GM21737 (cell line): ENCODE measurements around the gene CD2AP.
"Not testable (repeated sequence)": the region's sequence is repeated elsewhere in the genome, so short reads cannot be mapped to it uniquely, and the experiment has no call there.

Experiments
- ATAC-seq: cut with Tn5 transposase; IDR thresholded peaks from one replicate; pipeline ENCODE4 v1.9.1; 2021; ENCODE audit warnings: mild to moderate bottlenecking, moderate library complexity; ENCODE audit not compliant: unreplicated experiment

Gene CD2AP

DNA sequence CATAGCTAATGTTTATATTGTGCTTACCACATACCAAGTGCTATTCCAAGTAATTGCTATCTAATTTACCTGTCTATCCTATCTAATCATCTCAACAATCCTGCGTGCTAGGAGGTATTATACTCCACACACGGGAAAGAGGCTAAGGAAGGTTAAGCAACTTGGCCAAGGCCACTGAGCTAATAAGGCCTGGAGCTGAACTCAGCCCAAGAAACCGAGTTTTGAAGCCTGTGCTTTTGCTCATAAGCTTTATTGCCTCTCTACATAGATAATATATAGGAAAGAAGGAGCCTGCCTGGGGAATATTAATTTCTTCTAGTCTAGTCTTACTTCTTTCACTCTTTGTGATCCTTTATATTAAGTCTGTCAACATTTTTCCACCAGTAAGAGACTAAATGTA, 153.0 kb downstream of the CD2AP start:
- ATAC-seq, result no peak

DNA sequence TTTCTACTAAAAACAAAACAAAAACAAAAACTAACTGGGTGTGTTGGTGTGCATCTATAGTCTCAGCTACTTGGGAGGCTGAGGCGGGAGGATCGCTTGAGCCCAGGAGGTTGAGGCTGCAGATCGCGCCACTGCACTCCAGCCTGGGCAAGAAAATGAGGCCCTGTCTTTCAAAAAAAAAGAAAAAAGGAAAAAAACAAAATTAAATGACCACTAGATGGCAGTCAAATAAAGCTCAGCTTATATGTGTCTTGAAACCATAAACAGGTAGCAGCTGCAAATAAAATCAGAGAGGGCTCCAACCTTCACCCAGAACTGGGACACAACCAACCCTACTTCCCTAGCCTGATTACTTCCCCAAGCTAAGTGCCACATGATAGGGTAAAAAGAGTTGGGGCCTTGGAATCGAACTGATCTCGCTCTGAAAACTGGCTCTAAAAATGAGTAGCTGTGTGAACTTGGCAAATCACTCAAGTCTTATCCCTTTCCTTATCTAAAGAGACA, 153.7 kb downstream of the CD2AP start:
- ATAC-seq, result no peak

DNA sequence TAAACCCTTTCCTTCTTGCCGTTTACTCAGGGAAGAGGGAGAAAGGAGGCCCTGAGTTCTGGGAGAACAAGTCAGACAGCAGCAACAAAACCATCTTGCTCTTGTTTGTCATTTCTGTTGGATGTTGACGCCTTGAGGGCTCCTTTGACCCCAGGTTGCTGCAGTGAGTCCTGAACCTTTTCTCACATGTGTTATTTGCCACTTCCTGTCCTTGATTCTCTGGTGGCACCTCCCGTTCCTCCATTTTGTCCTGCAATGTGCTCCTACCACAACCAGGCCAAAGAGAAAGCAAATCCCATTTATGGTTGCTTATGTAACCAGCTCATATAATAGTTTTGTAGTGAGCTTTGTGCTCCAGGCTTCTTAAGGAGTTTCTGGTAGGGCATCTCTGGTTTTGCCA, 154.2 kb downstream of the CD2AP start:
- no peak for ATAC-seq

DNA sequence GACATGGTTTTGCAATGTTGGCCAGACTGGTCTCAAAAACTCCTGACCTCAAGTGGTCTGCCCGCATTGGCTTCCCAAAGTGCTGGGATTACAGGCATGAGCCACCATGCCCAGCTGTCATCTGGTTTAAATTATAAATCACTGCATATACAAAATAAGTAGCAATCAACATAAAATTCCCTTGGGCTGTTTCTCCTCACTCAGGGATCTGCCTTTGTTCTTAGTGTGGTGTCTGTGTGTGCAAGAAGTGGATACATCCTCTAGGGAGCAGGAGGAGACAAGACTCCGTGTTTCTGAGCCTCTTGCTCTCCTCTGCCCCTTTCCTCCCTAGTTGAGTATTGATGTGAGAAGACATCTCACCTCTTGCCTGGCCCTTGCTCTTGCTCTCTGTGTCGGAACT, 155.6 kb downstream of the CD2AP start:
- ATAC-seq, result no peak

DNA sequence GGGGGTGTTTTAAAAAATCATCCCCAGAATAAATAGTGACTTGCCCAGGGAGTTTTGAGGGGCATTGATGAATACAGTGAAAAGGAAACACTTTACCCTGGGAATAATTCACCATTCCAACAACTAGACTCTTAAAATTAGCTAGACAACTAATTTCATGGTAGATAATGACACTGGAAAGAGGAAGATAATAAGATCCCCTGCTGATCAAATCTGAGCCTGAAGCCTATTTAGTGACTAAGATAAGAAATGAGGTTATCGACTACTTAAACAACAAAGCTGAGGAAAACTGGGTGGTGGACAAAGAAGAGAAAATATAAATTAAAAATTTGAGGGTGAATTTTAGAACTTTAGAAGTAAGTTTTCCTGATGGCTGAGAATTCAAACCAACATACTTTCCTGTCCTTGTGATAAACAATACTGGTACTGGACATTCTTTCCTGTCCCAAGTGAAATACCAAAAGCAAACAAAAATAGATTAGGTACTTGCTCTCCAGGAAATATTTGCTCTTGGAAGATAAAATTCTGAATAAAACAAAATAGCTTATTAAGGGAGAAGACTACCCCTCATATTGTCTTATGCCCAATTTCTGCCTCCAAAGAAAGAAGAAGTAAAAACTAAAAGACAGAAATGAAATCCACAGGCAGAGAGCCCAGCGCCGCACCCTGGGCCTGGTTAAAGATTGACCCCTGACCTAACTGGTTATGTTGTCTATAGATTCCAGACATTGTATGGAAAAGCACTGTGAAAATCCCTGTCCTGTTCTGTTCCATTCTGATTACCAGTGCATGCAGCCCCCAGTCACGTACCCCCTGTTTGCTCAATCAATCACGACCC, 156.8 kb downstream of the CD2AP start:
- no peak for ATAC-seq

DNA sequence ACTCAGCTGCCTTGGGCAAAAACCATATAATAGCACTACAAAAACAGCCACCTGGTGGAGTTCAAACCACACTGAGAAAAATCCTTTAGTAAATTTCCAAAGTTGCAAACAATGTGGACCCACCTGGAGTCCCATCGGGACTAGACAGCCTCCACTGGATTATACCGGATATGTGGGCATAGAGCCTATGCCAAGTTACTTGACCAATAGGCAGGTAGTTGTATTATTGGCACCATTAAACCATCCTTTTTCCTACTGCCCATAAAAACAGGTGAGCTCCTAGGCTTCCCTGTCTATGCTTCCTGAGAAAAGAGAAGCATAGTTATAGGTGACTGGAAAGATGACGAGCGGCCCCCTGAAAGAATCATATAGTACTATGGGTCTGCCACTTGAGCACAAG, 169.1 kb downstream of the CD2AP start:
- no peak for ATAC-seq

DNA sequence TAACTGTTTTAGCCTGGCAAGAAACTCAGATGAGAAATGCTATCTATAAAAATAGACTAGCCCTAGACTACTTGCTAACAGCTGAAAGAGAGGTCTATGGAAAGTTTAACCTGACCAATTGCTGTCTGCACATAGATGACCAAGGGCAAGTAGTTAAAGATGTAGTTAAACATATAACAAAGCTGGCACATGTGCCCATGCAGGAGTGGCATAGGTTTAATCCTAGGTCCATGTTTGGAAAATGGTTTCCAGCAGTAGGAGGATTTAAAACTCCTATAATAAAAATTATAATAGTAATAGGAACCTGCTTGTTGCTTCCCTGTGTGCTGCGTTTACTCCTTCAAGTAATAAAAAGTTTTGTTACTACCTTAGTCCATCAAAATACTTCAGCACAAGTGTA, 169.6 kb downstream of the CD2AP start:
- ATAC-seq, result no peak

DNA sequence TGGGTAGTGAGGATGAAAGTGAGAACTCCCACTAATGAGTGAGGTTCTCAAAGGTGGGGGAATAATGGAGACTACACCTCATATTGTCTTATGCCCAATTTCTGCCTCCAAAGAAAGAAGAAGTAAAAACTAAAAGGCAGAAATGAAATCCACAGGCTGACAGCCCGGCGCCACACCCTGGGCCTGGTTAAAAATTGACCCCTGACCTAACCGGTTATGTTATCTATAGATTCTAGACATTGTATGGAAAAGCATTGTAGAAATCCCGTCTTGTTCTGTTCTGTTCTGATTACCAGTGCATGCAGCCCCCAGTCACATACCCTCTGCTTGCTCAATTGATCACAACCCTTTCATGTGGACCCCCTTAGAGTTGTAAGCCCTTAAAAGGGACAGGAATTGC, 170.0 kb downstream of the CD2AP start:
- ATAC-seq, result not testable (repeated sequence)

DNA sequence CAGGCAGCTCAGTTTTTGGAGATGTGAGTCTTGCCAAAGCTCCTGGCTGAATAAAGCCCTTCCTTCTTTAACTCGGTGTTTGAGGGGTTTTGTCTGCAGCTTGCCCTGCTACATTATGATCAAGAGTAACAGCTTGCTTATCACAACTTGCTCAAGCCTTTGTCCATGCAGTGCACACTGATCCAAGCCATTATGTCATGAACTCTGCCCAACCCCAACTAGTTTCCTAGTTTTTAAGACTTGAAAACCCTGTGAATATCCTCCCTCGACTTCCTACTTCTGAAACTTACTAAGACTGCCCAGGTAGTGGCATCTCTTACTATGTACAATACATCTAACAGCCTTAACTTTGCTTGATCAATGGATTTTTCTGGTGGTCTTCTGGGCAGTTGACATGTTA, 170.4 kb downstream of the CD2AP start:
- no peak for ATAC-seq

DNA sequence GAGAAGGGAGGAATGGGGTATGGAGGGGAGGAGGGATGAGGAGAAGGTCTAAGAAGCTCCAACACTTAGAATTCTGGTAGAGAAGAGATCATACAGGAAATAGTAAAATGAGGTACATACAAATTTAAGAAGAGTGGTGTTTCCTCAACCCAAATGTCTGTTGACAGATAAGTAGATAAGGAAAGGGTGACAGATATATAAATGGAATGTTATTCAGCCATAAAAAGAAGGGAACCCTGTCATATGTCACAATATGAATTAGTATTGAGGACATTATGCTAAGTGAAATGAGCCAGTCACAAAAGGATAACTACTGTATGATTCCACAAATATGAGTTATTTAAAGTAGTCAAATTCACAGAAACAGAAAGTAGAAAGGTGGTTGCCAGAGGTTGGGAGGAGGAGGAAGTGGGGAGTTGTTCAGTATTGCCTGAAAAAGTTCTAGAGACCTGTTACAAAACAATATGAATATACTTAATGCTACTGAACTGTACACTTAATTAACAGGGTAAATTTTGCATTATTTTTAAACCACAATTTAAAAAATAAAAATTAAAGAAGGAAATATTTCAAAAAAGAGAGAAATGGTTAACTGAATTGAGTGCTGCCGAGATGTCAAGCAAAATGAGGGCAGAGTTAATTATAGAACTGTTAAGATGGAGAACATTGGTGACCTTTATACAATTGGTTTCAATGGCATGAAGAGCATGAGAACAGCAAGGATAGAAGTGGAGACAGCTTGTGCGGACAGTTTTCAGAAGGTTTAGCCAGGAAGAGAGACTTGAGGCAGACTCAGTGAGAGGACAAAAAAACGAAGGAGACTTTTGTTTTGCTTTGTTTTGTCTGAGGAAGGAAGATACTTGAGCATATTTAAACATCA, 173.2 kb downstream of the CD2AP start:
- ATAC-seq, result no peak

DNA sequence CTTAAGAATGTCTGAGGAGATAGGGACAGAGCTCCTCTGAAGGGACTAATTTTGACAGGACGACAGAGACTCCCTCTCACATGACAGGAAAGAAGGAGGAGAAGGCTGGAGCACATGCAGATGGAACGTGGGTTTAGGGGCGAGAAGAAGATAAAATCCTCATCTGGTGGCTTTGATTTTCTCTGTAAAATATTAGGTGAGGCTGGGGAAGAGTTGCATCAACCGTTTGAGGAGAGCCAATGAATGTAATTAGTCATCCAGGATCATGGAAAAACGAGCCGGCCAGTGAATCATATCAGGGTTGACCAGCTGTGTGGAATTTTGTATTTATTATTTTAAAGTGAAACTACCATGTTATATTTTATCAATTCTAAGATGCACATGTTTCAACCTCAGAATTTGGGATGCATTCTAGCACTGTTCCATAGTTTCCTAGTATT, 173.9 kb downstream of the CD2AP start:
- ATAC-seq, result no peak

DNA sequence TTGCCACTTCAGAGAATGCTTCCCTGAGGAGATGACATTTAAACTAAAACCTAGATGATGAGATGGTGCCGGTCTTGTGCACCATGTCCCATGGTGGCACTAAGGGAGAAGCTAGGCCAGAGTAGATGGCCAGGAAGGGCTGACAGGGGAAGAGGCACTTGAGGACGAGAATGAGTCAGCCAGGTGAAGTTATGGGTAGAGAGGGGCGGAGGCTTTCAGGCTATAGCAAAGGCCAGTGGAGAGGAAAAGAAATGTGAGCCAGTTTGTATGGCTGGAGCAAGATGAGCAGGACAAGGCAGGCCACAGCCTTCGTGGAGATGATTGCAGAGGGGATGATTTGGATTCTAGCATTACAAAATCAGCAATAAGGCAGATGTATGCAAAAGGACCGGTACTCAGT, 176.1 kb downstream of the CD2AP start:
- ATAC-seq, result no peak

DNA sequence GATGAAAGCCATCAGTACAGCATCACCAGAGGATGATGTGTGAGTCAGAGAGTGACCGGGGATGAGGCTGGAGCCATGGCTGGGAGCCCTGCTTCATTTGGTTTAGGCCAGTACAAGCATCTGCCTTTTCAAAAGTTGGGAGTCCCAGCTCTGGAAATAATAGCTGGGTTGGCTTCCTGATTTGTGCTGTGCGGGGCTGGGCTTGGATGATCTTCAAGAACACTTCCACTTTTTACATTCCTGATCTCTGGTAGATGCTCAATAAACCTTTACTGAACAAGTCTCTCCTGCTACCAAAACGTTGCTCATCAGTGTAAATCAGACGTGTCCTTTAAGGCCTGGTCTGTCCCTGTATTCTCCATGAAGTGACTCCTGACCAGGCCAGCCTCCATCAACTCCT, 176.7 kb downstream of the CD2AP start:
- ATAC-seq, result no peak

DNA sequence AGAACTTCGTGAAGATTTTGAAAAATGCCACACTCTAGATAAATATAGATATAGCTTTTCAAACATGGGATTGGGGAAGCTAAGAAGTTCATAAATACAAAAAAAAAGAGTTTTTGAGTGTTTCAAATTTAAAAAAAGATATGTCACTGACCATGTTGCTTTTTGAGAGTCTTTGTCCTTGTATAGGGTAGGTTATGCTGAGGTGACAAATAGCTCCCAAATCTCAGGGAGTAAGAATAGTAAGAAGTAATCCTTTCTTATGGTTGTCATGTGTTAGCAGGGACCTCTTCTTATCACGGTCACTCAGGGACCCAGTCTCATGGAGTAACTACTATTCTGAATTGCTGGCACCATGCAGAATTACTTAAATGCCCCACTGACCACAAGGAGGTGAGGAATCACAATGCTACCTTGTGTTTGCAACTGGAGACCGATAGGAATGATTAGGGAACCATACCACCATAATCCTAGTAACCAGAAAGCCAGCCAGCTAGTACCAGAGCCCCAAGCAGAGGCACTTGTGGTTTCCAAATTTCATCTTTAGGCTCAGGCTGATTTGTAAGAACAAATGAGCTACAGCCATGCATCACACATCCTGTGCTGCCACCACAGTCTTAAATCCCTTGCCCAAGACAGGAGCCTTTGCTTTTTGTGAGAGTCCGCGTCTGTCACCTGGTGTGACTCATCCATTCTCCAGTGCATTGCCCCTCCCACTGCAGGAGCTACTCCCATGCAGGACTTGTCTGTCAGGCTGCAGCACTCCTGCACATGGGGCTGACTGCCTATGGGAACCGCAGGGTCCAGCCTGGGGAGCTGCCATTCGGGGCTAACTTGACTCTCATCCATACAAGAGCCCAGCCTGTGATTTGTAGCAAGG, 178.4 kb downstream of the CD2AP start:
- ATAC-seq, result no peak

DNA sequence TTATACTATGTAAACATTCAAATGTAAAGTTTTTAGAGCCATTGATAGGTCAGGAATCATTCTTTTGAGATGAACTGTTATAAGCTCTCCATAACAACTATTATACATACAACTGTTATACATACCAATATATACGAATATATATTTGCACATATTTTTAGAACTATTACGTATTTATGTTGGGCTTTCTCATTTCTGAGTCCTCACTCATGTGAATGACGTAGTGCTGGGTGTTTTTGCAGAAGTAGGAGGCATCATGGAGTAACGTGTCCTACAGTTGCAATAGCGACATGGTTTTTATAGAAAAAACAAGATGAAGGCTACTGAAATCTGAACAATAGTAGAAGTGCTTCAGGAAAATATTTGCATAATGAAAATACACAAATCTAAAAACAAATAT, 184.4 kb downstream of the CD2AP start:
- no peak for ATAC-seq

DNA sequence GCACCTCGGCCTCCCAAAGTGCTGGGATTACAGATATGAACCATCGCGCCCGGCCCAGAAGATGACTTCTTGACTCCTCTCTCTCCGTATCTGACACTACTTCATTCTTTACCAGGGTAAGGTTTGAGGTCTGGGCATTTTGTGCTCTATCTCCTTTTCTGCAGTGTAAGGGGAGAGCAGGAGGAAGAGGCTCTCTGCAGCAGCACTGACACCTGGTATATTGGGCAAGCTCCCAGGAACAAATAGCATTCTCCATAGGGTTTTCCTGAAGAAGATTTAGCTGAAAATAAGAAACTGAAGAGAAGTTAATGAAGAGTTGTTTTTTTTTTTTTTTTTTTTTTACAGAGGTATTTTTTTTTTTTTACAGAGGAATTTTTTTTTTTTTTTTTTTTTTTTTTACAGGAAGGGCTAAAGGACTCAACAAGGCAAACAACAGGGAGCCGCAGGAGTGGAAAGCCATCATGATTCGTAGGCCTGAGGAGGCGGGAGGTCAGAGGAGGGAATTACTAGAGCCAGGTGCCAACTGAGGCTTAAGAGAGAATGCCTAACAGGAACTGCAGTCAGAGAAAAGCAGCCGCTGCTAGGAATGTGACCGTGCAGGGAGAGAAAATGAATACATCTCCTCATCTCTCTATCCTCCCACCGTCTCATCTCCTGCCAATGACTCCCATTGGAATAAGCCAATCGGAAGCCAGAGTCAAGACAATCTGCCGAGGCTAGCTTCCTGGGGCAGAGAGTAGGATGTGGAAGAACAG, 186.1 kb downstream of the CD2AP start:
- ATAC-seq, result no peak

DNA sequence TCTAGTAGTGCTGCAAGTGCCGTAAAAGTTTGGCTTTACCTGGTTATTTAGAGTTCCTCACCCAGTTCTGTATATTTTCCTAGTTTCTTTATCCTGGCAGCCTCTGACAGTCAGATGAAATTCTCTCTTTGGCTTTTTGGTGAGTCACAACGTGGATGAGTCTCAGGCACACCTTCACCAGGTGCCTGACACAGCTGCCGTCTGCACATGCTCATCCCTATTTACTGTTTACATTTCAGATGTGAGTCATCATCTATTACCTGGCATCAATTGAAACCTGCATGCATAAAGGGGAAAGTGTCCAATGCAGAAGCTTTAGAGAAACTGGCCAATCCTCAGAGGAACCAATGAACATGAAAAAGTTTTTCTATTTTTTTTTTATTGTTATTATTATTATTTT, 187.5 kb downstream of the CD2AP start:
- no peak for ATAC-seq

DNA sequence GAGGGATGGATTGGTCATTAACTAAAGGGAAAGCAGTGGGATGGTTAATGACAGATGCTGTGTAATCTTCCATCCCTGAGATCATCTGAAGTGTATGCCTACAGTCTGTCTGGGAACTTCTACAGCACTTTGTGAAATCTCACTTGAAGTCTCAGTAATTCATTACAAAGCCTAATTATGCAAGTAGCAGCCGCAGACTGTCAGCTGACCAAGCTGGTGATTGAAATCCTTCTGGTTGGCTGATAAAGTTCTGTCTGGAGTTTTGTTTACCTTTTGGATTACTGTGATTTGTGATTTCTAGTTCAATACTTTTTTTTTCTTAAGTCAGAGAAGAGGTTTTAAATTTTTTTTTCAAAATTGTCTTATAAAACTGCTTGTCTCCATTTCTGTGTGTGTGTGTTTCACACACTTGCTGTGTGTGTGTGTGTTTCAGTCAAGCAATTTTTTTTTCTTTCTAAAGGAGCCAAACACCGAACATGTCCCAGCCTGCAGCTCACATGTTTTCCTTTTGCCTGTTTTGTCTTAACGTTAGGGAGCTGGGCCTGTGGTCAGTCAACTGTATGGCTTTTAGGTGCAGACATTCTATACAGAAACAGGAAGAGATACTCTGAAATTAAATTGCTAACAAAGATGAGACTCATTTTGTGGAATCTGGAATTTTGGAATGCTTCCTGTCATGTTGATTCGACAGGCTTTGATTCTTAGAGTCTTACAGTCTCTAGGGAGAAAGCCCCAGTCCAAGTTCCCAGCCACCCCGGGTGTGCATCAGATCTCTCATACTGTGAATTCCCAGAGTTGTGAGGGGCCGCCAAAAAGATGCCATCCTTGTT, 192.3 kb downstream of the CD2AP start:
- no peak for ATAC-seq

DNA sequence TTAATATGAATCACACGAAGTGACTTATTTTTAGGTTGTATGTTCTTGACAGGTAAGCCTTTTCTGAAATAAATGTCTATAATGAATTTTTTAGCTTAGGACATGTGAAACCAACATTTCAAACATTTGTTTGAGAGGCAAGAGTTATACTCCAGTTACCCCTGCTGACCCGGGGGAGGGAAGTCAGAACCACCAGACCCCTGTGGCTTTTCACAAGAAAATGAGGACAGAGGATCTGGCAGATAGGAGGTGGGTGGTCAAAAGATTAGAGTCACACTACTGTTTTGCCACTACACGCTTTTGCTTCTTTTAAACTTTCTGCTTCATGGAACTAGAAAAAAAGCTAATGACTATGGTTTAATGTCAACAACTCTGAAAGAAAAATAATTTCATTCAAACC, 193.3 kb downstream of the CD2AP start:
- ATAC-seq, result no peak
